ENCODE data around the gene SRA1. TPM values are rescaled to one million over a fixed set of nuclear protein-coding genes. Genes with fewer than 3 reads are reported as not detected.

The SRA1 gene
- total and polyA plus RNA-seq, 9 of the 15 experiments (the other 6 are each of a cell fraction or from before 2014, with no cell fraction given): 24.1 to 47.4 (median 41.3) TPM

DNA sequence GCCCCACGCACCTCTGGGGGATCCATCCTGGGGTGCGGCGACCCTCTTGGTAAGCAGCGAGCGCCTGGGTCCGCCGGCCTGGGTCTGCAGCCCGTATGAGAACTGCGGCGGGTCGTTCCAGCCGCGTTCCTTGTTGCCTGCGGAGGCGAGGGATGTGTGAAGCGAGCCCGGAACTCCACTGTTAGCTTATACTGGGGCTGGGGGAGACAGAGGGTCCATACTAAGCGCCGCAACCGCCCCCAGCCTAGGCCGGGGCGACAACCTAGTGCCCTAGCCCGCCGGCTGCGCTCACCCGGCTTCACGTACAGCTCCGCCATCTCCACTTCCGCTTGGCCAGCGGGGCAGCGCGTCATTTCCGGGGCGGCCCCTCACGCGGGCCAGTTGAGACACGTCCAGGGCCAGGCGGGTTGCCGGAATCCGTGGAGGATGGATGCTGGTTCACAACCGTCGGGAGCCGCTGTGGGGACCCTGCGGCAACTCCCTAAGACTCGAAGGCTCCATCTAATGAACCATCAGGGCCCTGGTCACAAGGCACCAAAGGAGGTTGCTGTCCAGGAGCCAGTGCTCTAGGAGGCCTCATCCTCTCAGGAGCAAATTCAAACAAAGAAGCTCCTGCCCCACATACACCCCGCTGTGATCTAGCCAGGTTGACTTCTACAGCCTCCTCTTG lies at the start of gene SRA1 (continued):
- TF ChIP-seq CHD7 (IDR thresholded peaks at IDR 0.05; ENCODE audit: low read depth, low read length): no peak
- peak; percentile 92 for TF ChIP-seq TFAP4 (CRISPR knock-in tag; IDR thresholded peaks at IDR 0.05; ENCODE audit: borderline replicate concordance)
- no peak for TF ChIP-seq HEY1 (CRISPR knock-in tag; IDR thresholded peaks at IDR 0.05; ENCODE audit: borderline replicate concordance)
- TF ChIP-seq, protein P1, sequence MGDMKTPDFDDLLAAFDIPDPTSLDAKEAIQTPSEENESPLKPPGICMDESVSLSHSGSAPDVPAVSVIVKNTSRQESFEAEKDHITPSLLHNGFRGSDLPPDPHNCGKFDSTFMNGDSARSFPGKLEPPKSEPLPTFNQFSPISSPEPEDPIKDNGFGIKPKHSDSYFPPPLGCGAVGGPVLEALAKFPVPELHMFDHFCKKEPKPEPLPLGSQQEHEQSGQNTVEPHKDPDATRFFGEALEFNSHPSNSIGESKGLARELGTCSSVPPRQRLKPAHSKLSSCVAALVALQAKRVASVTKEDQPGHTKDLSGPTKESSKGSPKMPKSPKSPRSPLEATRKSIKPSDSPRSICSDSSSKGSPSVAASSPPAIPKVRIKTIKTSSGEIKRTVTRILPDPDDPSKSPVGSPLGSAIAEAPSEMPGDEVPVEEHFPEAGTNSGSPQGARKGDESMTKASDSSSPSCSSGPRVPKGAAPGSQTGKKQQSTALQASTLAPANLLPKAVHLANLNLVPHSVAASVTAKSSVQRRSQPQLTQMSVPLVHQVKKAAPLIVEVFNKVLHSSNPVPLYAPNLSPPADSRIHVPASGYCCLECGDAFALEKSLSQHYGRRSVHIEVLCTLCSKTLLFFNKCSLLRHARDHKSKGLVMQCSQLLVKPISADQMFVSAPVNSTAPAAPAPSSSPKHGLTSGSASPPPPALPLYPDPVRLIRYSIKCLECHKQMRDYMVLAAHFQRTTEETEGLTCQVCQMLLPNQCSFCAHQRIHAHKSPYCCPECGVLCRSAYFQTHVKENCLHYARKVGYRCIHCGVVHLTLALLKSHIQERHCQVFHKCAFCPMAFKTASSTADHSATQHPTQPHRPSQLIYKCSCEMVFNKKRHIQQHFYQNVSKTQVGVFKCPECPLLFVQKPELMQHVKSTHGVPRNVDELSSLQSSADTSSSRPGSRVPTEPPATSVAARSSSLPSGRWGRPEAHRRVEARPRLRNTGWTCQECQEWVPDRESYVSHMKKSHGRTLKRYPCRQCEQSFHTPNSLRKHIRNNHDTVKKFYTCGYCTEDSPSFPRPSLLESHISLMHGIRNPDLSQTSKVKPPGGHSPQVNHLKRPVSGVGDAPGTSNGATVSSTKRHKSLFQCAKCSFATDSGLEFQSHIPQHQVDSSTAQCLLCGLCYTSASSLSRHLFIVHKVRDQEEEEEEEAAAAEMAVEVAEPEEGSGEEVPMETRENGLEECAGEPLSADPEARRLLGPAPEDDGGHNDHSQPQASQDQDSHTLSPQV (IDR thresholded peaks at IDR 0.05): no peak; the same call in 1 of the 2 replicates
- TF ChIP-seq FOXA1 (IDR thresholded peaks at IDR 0.05; ENCODE audit: borderline replicate concordance): no peak
- TF ChIP-seq MYNN (IDR thresholded peaks at IDR 0.05): peak; percentile 17; the same call in 1 of the 2 replicates
- no peak for TF ChIP-seq MYNN (CRISPR knock-in tag; IDR thresholded peaks at IDR 0.05)
- TF ChIP-seq THRAP3 (IDR thresholded peaks at IDR 0.05; ENCODE audit: borderline replicate concordance): no peak
- no peak for TF ChIP-seq SRSF9 (IDR thresholded peaks at IDR 0.05; ENCODE audit: borderline replicate concordance, low read depth, low read length)
- TF ChIP-seq TEAD4 (IDR thresholded peaks at IDR 0.05; ENCODE audit: low read length): no peak
- TF ChIP-seq TEAD4 (CRISPR knock-in tag; IDR thresholded peaks at IDR 0.05; ENCODE audit: borderline replicate concordance): no peak
- no peak for TF ChIP-seq SMAD3 (CRISPR knock-in tag; conservative IDR thresholded peaks at IDR 0.05)
